ENCODE data around the gene PIGS. TPM values are rescaled to one million over a fixed set of nuclear protein-coding genes. Genes with fewer than 3 reads are reported as not detected.

PIGS gene
- total RNA-seq, 4 donors from 2014 or later, result 41.9 to 55.5 (median 47.2) TPM

- intact Hi-C loops (cut with DNase I), result no loop called here
- H3K27me3 ChIP-seq, result peaks cover 0 to 18% (median 0%) of the 10 kb centered on the region in 4 donors
- H3K9me3 ChIP-seq, result no peaks in the 10 kb centered on the region
- TF ChIP-seq POLR2AphosphoS5 (IDR thresholded peaks at IDR 0.05), result no peak
- TF ChIP-seq EP300 (IDR thresholded peaks at IDR 0.05), result no peak
- TF ChIP-seq POLR2A (IDR thresholded peaks at IDR 0.05; ENCODE audit: low read depth), result no peak
- TF ChIP-seq CTCF (IDR thresholded peaks at IDR 0.05), result no peak
- no peak for DNase-seq (ENCODE audit: extremely low spot score)
- peaks cover 0 to 7% (median 7%) of the 10 kb centered on the region in 4 donors for H3K4me1 ChIP-seq
- H3K27ac ChIP-seq (replicated peaks in 1 of 4), result no peak overlapping the region
- 100% methylated on average over 2 of the region's 2 CpGs for WGBS
- no peak overlapping the region for H3K4me3 ChIP-seq
- no peaks in the 10 kb centered on the region for H3K36me3 ChIP-seq
Observed at GRCh38 chr17:28527181-28527681, 44.1 kb downstream of the PIGS start.

GRCh38 chr17:28526381-28526780 lies 44.9 kb downstream of the PIGS start:
- peaks cover 0 to 9% (median 0%) of the 10 kb centered on the region in 4 donors for H3K27me3 ChIP-seq
- DNase-seq (ENCODE audit: extremely low spot score), result no peak
- no peak overlapping the region for H3K4me3 ChIP-seq
- no peaks in the 10 kb centered on the region for H3K36me3 ChIP-seq
- intact Hi-C loops (cut with DNase I), result no loop called here
- 100% methylated on average over 1 of the region's 8 CpGs for WGBS
- H3K4me1 ChIP-seq, result peaks cover 0 to 7% (median 7%) of the 10 kb centered on the region in 4 donors
- H3K9me3 ChIP-seq, result no peaks in the 10 kb centered on the region
- TF ChIP-seq POLR2AphosphoS5 (IDR thresholded peaks at IDR 0.05) (no peak), EP300 (IDR thresholded peaks at IDR 0.05) (no peak), POLR2A (IDR thresholded peaks at IDR 0.05; ENCODE audit: low read depth) (no peak), CTCF (IDR thresholded peaks at IDR 0.05) (no peak)
- no peak overlapping the region for H3K27ac ChIP-seq (replicated peaks in 1 of 4)

- H3K27me3 ChIP-seq, result no peaks in the 10 kb centered on the region
- no peak overlapping the region for H3K27ac ChIP-seq (replicated peaks in 1 of 4)
- DNase-seq (ENCODE audit: extremely low spot score), result no peak
- H3K4me1 ChIP-seq, result peaks cover 0 to 7% (median 7%) of the 10 kb centered on the region in 4 donors
- intact Hi-C loops (cut with DNase I), result no loop called here
- WGBS, result 85% methylated on average over 11 of the region's 25 CpGs
- H3K4me3 ChIP-seq, result no peak overlapping the region
- no peak for TF ChIP-seq EP300 (IDR thresholded peaks at IDR 0.05)
- no peak for TF ChIP-seq POLR2A (IDR thresholded peaks at IDR 0.05; ENCODE audit: low read depth)
- no peak for TF ChIP-seq CTCF (IDR thresholded peaks at IDR 0.05)
- no peak for TF ChIP-seq POLR2AphosphoS5 (IDR thresholded peaks at IDR 0.05)
- no peaks in the 10 kb centered on the region for H3K9me3 ChIP-seq
- H3K36me3 ChIP-seq, result no peaks in the 10 kb centered on the region
Observed at GRCh38 chr17:28524476-28525424, 46.6 kb downstream of the PIGS start.

GRCh38 chr17:28523876-28524275 lies 47.4 kb downstream of the PIGS start:
- TF ChIP-seq POLR2AphosphoS5 (IDR thresholded peaks at IDR 0.05) (no peak), EP300 (IDR thresholded peaks at IDR 0.05) (no peak), POLR2A (IDR thresholded peaks at IDR 0.05; ENCODE audit: low read depth) (no peak), CTCF (IDR thresholded peaks at IDR 0.05) (no peak)
- intact Hi-C loops (cut with DNase I), result no loop called here
- Histone ChIP-seq H3K4me3 (no peak overlapping the region), H3K27ac (replicated peaks in 1 of 4) (no peak overlapping the region), H3K27me3 (no peaks in the 10 kb centered on the region), H3K36me3 (no peaks in the 10 kb centered on the region), H3K9me3 (no peaks in the 10 kb centered on the region), H3K4me1 (peaks cover 0 to 7% (median 7%) of the 10 kb centered on the region in 4 donors)
- WGBS, result 91% methylated on average over 11 of the region's 15 CpGs
- no peak for DNase-seq (ENCODE audit: extremely low spot score)
